HepG2 (cell line): ENCODE measurements around the gene FAM83E. TPM values are rescaled to one million over a fixed set of nuclear protein-coding genes. Genes with fewer than 3 reads are reported as not detected.
A peak's percentile ranks its signal among the peaks of the same experiment; 100 is the strongest.

Source experiments
- RBFOX2 ChIP-seq: fragments of 200-400 bp; formaldehyde crosslinking; IDR thresholded peaks from 2 replicates; pipeline ENCODE4 v1.6.1; 2017; ENCODE audit warnings: low read depth, mild to moderate bottlenecking, low read length
- RXRA ChIP-seq: sonication (generic); formaldehyde crosslinking; IDR thresholded peaks from 2 replicates; pipeline ENCODE4 v1.5.1; 2020; ENCODE audit warnings: missing genetic modification reagents
- SOX13 ChIP-seq, 3 experiments: fragments of 450-650 bp in 1 of 3; sonication (generic) in 1 of 3; formaldehyde crosslinking in 1 of 3; IDR thresholded peaks in 2 of 3; conservative IDR thresholded peaks in 1 of 3; 2 replicates each; pipeline versions ENCODE4 v1.5.0 to v1.6.1; 2016 to 2020; ENCODE audit warnings: antibody characterized with exemption in 1 of 3, mild to moderate bottlenecking in 1 of 3, missing compliant biosample characterization in 1 of 3, missing genetic modification reagents in 1 of 3, moderate library complexity in 1 of 3
- ZNF253 ChIP-seq: sonication (generic); formaldehyde crosslinking; IDR thresholded peaks from 2 replicates; pipeline ENCODE4 v1.8.0; 2022; ENCODE audit warnings: mild to moderate bottlenecking, missing genetic modification reagents, borderline replicate concordance
- ZNF30 ChIP-seq: sonication (generic); formaldehyde crosslinking; IDR thresholded peaks from 2 replicates; pipeline ENCODE4 v1.5.0; 2020; ENCODE audit warnings: mild to moderate bottlenecking, missing genetic modification reagents
- polyA plus RNA-seq, 8 experiments: library from polyadenylated mRNA; depleted of rRNA in 3 of 8; stranded (reverse) in 7 of 8; unstranded in 1 of 8; fragments of >200 nt; fragmentation: Illumina TruSeq in 4 of 8; extraction: Trizol in 4 of 8; gene quantifications; 2 replicates each; pipeline versions ENCODE4 v1.2.1 to v1.2.3, GENCODE V29; 2011 to 2016; ENCODE audit warnings: low read depth in 4 of 8, missing spikeins in 1 of 8, mixed read lengths in 1 of 8; ENCODE audit not compliant: insufficient read depth in 1 of 8
- total RNA-seq, 5 experiments: library from RNA; depleted of rRNA; stranded (reverse); fragments of >200 nt; fragmentation: Illumina TruSeq; extraction: Trizol; gene quantifications; 2 replicates each; pipeline ENCODE4 v1.2.3, GENCODE V29; 2016; ENCODE audit warnings: low read depth in 1 of 5
- TF ChIP-seq, protein P1 (sequence below): sonication (generic); formaldehyde crosslinking; IDR thresholded peaks from 2 replicates; pipeline ENCODE4 v1.4.0; 2020; ENCODE audit warnings: missing genetic modification reagents
- TF ChIP-seq, protein P2 (sequence below): sonication (generic); formaldehyde crosslinking; IDR thresholded peaks from 2 replicates; pipeline ENCODE4 v1.4.0; 2020; ENCODE audit warnings: mild to moderate bottlenecking, missing genetic modification reagents, borderline replicate concordance
- TF ChIP-seq, protein P3 (sequence below): sonication (generic); formaldehyde crosslinking; IDR thresholded peaks from 2 replicates; pipeline ENCODE4 v1.8.0; 2022; ENCODE audit warnings: mild to moderate bottlenecking, missing genetic modification reagents; ENCODE audit not compliant: insufficient replicate concordance
- TF ChIP-seq, protein P4 (sequence below): sonication (generic); formaldehyde crosslinking; conservative IDR thresholded peaks from 2 replicates; pipeline ENCODE4 v1.4.0; 2020; ENCODE audit warnings: missing genetic modification reagents
- TF ChIP-seq, protein P5 (sequence below): sonication (generic); formaldehyde crosslinking; IDR thresholded peaks from 2 replicates; pipeline ENCODE4 v1.4.0; 2020; ENCODE audit warnings: missing genetic modification reagents

FAM83E gene
- total and polyA plus RNA-seq, 2 of the 13 experiments (the other 11 are each of a cell fraction or from before 2014, with no cell fraction given), result 0.18 to 0.60 TPM

DNA sequence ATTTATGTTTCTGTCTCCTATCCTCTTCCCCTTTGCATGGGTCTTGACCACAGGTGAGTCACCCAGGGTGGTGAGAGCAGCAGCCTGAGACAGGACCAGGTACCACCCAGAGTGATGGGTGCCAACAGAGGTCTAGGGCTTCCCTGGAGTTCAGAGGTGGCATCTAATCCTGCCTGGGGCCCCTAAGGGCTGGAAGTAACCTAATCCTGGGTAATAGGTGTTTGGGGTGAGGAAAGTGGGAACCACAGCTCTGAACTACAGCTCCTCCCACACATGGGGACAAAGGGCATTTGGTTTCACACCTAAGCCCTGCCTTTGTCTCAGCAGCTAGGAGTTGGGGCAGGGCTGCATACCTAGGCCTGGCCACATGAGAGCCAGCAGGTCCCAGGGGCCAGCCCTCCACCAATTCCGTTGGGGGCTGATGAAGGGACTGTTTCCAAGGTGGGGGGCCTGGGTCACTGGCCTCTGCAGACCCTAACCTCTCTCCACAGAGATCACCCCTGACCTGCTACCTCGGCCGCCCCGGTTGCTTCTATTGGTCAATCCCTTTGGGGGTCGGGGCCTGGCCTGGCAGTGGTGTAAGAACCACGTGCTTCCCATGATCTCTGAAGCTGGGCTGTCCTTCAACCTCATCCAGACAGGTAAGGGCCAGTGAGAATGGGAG, 12.5 kb upstream of the FAM83E start (continued):
- TF ChIP-seq, protein P1, sequence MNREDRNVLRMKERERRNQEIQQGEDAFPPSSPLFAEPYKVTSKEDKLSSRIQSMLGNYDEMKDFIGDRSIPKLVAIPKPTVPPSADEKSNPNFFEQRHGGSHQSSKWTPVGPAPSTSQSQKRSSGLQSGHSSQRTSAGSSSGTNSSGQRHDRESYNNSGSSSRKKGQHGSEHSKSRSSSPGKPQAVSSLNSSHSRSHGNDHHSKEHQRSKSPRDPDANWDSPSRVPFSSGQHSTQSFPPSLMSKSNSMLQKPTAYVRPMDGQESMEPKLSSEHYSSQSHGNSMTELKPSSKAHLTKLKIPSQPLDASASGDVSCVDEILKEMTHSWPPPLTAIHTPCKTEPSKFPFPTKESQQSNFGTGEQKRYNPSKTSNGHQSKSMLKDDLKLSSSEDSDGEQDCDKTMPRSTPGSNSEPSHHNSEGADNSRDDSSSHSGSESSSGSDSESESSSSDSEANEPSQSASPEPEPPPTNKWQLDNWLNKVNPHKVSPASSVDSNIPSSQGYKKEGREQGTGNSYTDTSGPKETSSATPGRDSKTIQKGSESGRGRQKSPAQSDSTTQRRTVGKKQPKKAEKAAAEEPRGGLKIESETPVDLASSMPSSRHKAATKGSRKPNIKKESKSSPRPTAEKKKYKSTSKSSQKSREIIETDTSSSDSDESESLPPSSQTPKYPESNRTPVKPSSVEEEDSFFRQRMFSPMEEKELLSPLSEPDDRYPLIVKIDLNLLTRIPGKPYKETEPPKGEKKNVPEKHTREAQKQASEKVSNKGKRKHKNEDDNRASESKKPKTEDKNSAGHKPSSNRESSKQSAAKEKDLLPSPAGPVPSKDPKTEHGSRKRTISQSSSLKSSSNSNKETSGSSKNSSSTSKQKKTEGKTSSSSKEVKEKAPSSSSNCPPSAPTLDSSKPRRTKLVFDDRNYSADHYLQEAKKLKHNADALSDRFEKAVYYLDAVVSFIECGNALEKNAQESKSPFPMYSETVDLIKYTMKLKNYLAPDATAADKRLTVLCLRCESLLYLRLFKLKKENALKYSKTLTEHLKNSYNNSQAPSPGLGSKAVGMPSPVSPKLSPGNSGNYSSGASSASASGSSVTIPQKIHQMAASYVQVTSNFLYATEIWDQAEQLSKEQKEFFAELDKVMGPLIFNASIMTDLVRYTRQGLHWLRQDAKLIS (CRISPR knock-in tag), result no peak
- TF ChIP-seq RXRA (CRISPR knock-in tag), result peak; percentile 28; the same call in 1 of the 2 replicates
- TF ChIP-seq RBFOX2, result 0 out of 2 replicates have a peak, but pooled peaks have one; percentile 19
- no peak for TF ChIP-seq SOX13 (IDR thresholded peaks at IDR 0.05)
- peak in 1 of 2 experiments; percentile 80; a peak in 2 of 4 replicates for TF ChIP-seq SOX13 (CRISPR knock-in tag; conservative IDR thresholded peaks at IDR 0.05 in 1 of 2, IDR thresholded peaks at IDR 0.05 in 1 of 2)
- TF ChIP-seq, protein P2, sequence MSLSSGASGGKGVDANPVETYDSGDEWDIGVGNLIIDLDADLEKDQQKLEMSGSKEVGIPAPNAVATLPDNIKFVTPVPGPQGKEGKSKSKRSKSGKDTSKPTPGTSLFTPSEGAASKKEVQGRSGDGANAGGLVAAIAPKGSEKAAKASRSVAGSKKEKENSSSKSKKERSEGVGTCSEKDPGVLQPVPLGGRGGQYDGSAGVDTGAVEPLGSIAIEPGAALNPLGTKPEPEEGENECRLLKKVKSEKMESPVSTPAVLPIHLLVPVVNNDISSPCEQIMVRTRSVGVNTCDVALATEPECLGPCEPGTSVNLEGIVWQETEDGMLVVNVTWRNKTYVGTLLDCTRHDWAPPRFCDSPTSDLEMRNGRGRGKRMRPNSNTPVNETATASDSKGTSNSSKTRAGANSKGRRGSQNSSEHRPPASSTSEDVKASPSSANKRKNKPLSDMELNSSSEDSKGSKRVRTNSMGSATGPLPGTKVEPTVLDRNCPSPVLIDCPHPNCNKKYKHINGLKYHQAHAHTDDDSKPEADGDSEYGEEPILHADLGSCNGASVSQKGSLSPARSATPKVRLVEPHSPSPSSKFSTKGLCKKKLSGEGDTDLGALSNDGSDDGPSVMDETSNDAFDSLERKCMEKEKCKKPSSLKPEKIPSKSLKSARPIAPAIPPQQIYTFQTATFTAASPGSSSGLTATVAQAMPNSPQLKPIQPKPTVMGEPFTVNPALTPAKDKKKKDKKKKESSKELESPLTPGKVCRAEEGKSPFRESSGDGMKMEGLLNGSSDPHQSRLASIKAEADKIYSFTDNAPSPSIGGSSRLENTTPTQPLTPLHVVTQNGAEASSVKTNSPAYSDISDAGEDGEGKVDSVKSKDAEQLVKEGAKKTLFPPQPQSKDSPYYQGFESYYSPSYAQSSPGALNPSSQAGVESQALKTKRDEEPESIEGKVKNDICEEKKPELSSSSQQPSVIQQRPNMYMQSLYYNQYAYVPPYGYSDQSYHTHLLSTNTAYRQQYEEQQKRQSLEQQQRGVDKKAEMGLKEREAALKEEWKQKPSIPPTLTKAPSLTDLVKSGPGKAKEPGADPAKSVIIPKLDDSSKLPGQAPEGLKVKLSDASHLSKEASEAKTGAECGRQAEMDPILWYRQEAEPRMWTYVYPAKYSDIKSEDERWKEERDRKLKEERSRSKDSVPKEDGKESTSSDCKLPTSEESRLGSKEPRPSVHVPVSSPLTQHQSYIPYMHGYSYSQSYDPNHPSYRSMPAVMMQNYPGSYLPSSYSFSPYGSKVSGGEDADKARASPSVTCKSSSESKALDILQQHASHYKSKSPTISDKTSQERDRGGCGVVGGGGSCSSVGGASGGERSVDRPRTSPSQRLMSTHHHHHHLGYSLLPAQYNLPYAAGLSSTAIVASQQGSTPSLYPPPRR, result peak; percentile 12; the same call in 1 of the 2 replicates
- TF ChIP-seq, protein P3, sequence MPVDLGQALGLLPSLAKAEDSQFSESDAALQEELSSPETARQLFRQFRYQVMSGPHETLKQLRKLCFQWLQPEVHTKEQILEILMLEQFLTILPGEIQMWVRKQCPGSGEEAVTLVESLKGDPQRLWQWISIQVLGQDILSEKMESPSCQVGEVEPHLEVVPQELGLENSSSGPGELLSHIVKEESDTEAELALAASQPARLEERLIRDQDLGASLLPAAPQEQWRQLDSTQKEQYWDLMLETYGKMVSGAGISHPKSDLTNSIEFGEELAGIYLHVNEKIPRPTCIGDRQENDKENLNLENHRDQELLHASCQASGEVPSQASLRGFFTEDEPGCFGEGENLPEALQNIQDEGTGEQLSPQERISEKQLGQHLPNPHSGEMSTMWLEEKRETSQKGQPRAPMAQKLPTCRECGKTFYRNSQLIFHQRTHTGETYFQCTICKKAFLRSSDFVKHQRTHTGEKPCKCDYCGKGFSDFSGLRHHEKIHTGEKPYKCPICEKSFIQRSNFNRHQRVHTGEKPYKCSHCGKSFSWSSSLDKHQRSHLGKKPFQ, result peak; percentile 69
- 0 out of 2 replicates have a peak, but pooled peaks have one; percentile 49 for TF ChIP-seq ZNF30 (CRISPR knock-in tag)
- TF ChIP-seq, protein P4, sequence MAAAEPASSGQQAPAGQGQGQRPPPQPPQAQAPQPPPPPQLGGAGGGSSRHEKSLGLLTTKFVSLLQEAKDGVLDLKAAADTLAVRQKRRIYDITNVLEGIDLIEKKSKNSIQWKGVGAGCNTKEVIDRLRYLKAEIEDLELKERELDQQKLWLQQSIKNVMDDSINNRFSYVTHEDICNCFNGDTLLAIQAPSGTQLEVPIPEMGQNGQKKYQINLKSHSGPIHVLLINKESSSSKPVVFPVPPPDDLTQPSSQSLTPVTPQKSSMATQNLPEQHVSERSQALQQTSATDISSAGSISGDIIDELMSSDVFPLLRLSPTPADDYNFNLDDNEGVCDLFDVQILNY (CRISPR knock-in tag), result 0 out of 2 replicates have a peak, but pooled peaks have one; percentile 12
- TF ChIP-seq, protein P5, sequence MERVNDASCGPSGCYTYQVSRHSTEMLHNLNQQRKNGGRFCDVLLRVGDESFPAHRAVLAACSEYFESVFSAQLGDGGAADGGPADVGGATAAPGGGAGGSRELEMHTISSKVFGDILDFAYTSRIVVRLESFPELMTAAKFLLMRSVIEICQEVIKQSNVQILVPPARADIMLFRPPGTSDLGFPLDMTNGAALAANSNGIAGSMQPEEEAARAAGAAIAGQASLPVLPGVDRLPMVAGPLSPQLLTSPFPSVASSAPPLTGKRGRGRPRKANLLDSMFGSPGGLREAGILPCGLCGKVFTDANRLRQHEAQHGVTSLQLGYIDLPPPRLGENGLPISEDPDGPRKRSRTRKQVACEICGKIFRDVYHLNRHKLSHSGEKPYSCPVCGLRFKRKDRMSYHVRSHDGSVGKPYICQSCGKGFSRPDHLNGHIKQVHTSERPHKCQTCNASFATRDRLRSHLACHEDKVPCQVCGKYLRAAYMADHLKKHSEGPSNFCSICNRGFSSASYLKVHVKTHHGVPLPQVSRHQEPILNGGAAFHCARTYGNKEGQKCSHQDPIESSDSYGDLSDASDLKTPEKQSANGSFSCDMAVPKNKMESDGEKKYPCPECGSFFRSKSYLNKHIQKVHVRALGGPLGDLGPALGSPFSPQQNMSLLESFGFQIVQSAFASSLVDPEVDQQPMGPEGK, result peak; percentile 28; the same call in 1 of the 2 replicates
- TF ChIP-seq ZNF253, result 0 out of 2 replicates have a peak, but pooled peaks have one; percentile 38
